Spleen (tissue), 7 donors: ENCODE results near the gene JAG1.

Source experiments
- POLR2A ChIP-seq, 3 donors: fragments of 450-650 bp; IDR thresholded peaks; one replicate each; pipeline ENCODE4 v1.5.1; 2017; ENCODE audit warnings: antibody characterized with exemption in 3 of 3, mild to moderate bottlenecking in 1 of 3
- POLR2AphosphoS5 ChIP-seq, 3 donors: sonication (generic); formaldehyde crosslinking; IDR thresholded peaks; one replicate each; pipeline ENCODE4 v1.5.1; 2017; ENCODE audit warnings: antibody characterized with exemption in 3 of 3
- TF ChIP-seq, protein P1 (sequence below), 11 experiments: fragments of 200-600 bp in 7 of 11; fragments of 450-650 bp in 4 of 11; sonication (generic) in 4 of 11; IDR thresholded peaks in 8 of 11; conservative IDR thresholded peaks in 3 of 11; 1 replicate in 7 of 11; 2 replicates in 4 of 11; pipeline versions ENCODE4 v1.4.0 to v1.8.0; 2016 to 2021; ENCODE audit warnings: antibody characterized with exemption in 11 of 11, inconsistent platforms in 4 of 11, mild to moderate bottlenecking in 1 of 11
- donor health status: DM: no; HTN: no; CAD: no; lungs with moderate emphysema.
- donor health status: DM: no; HTN: no; CAD: no.
- donor health status: DM: no; HTN: no; CAD: no.

DNA sequence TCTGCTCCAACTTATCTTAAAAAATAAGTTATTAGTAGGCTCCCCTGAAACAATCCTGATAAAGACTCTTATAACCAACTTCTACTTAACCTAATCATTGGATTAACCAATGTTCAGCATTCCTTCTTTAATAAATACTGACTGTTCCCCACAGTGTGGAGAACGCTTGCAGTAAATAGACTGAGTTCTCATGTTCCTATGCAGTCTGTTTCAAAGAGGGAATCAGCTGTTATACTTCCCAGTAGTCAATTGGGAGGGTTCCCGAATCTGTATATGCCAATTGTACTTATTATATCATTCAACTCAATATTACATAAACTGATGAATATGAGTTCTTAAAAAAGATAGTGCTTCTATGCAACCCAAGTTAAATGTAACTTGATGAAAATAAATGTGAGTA, 9.7 kb upstream of the JAG1 start:
- TF ChIP-seq POLR2A (IDR thresholded peaks at IDR 0.05) (no peak), POLR2AphosphoS5 (IDR thresholded peaks at IDR 0.05) (no peak)
- TF ChIP-seq, protein P1, sequence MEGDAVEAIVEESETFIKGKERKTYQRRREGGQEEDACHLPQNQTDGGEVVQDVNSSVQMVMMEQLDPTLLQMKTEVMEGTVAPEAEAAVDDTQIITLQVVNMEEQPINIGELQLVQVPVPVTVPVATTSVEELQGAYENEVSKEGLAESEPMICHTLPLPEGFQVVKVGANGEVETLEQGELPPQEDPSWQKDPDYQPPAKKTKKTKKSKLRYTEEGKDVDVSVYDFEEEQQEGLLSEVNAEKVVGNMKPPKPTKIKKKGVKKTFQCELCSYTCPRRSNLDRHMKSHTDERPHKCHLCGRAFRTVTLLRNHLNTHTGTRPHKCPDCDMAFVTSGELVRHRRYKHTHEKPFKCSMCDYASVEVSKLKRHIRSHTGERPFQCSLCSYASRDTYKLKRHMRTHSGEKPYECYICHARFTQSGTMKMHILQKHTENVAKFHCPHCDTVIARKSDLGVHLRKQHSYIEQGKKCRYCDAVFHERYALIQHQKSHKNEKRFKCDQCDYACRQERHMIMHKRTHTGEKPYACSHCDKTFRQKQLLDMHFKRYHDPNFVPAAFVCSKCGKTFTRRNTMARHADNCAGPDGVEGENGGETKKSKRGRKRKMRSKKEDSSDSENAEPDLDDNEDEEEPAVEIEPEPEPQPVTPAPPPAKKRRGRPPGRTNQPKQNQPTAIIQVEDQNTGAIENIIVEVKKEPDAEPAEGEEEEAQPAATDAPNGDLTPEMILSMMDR (IDR thresholded peaks at IDR 0.05 in 8 of 11, conservative IDR thresholded peaks at IDR 0.05 in 3 of 11): no peak
